H4 (cell line): ENCODE data around the gene HTR3D. TPM values are rescaled to one million over a fixed set of nuclear protein-coding genes. Genes with fewer than 3 reads are reported as not detected.
"Not testable (repeated sequence)": the region's sequence is repeated elsewhere in the genome, so short reads cannot be mapped to it uniquely, and the experiment has no call there.

Experiments
- DNase-seq: peaks from one replicate; pipeline ENCODE4 v3.0.0-alpha.2; 2015; ENCODE audit warnings: low spot score
- total RNA-seq: library from RNA; depleted of rRNA; stranded (reverse); fragments of >200 nt; shearing (Covaris generic); gene quantifications from 2 replicates; pipeline ENCODE4 v1.2.3, GENCODE V29; 2014

The HTR3D gene
- total RNA-seq, 1 experiment from 2014 or later: not detected

GRCh38 chr3:184016169-184016570 is 15.4 kb upstream of the HTR3D start:
- no peak for DNase-seq

GRCh38 chr3:184016811-184017671 is 14.5 kb upstream of the HTR3D start:
- peak; percentile 20 for DNase-seq

GRCh38 chr3:184017672-184018423 is 13.7 kb upstream of the HTR3D start, which contains the start of gene ABCC5:
Gene ABCC5 (minus strand): TSS chr3:184017884. CDS start chr3:184014392, 3,492 bp downstream.
- peak; percentile 93 for DNase-seq

GRCh38 chr3:184018424-184018973 is 13.0 kb upstream of the HTR3D start:
- no peak for DNase-seq

DNA sequence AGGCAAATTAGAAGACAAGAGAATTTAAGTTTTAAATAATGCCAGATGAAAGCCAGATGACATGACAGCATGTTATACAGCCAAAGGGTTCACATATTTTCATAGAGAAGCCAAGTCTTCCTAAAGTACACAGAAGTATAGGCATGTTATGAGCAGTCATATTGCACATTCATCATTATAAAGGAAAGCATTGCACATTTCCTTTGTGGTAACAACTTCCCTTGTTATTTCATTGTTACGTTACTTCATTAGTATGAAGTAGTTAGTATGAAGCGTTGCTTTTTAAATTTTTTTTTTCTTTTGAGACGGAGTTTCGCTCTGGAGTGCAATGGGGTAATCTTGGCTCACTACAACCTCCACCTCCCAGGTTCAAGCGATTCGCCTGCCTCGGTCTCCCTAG is 9.2 kb upstream of the HTR3D start:
- no peak for DNase-seq

DNA sequence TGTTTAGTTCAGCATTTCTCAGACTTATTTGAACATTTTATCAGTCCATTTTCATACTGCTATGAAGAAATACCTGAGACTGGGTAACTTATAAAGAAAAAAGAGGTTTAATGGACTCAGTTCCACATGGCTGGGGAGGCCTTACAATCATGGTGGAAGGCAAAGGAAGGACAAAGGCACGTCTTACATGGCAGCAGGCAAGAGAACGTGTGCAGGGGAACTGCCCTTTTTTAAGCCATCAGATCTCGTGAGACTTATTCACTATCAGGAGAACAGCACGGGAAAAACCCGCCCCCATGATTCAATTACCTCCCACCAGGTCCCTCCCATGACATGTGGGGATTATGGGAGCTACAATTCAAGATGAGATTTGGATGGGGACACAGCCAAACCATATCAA is 6.3 kb upstream of the HTR3D start:
- not testable (repeated sequence) for DNase-seq

DNA sequence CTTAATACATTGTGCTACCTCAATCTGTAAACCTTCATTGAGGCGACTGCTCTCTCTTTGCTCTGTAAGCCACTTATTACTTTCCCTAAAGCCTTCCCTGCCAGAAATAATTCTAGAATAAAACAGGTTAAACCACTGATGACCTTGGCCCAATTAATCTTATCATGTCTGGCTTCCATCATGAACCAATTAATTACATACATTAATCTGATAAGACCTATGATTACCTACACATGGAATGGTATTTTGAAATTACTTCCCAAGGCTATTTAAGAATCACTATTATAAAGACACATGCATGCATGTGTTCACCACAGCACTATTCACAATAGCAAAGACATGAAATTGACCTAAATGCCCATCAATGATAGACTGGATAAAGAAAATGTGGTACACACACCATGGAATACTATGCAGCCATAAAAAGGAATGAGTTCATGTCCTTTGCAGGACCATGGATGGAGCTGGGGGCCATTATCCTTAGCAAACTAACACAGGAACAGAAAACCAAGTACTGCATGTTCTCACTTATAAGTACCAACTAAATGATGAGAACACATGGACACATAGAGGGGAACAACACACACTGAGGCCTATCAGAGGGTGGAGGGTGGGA is 3.2 kb upstream of the HTR3D start:
- DNase-seq: not testable (repeated sequence)

GRCh38 chr3:184029443-184029842 is 2.1 kb upstream of the HTR3D start:
- DNase-seq: no peak

DNA sequence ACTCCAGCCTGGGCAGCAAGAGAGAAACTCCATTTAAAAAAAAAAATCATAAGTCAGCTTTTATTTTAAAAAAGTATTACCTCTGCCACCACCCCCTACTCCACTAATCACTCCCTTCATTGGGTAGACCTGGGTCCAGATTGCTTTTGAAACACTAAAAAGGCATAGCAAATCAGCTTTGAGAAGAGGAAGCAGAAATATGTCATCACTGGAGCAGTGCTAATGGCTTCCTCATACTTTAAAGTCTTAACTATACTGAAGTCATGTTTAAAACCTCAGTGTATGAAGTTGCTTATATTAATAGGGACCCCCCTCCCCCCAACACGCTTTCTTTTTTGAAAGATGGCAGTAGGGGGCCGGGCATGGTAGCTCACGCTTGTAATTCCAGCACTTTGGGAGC is 1.0 kb upstream of the HTR3D start:
- no peak for DNase-seq

- no peak for DNase-seq
Observed at GRCh38 chr3:184037816-184038215, 6.3 kb downstream of the HTR3D start.

GRCh38 chr3:184038307-184038706 is 6.8 kb downstream of the HTR3D start:
- not testable (repeated sequence) for DNase-seq

DNA sequence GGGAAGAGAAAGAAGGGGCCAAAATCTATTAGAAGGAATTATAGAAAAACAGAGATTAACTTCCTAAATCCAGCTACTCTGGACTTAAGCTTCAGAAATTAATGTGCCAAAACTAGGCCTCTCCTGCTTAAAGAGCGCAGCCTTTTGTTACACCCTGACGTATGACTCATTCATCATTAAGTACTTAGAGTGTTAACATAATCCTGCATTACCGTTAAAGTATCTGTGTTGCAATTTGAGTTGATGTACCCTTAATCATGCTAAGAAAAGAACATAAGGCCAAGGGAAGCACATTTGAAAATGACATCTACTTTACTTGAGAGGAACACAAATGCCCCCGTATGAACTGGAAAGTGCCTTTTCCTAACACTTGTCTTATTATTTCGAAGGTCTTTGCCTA is 7.9 kb downstream of the HTR3D start:
- DNase-seq: no peak

GRCh38 chr3:184040010-184040409 is 8.5 kb downstream of the HTR3D start:
- peak; percentile 36 for DNase-seq

DNA sequence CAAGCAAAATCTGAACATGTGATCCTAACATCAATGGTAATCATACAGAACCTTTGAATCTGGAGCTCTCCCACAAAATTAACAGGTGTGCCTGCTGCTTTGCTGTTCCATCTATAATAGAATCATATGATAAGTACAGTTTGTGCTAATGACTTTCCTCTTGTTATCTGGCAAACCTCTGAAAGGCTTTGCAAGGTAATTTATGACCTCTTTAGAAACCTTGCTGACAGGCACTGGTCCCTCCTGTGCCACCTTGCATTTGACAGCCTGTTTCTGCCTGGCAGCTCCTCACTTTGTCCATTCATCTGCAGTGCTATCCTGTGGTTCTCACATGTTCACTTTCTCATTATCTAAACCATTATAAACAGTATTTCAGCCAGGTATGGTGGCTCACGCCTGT is 11.1 kb downstream of the HTR3D start:
- no peak for DNase-seq

DNA sequence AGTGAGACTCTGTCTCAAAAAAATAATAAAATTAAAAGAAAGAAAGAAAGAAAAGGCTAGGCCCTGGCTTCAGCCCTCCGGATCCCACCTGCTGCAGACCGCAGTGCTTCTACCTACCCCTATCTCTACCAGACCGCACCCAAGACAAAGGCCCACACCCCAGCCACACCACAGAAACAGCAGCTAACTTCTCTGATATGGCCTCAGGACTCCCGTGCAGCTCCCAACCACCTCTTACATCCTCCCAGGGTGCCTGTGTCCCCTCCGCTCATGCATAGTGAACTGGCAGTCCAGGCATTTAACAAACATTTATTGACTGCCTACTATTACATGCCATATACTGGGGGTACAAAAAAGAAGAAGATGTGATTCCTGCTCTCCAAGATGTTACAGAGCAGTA is 14.5 kb downstream of the HTR3D start:
- DNase-seq: no peak

- DNase-seq: no peak
Observed at GRCh38 chr3:184050217-184050847, 18.8 kb downstream of the HTR3D start.

DNA sequence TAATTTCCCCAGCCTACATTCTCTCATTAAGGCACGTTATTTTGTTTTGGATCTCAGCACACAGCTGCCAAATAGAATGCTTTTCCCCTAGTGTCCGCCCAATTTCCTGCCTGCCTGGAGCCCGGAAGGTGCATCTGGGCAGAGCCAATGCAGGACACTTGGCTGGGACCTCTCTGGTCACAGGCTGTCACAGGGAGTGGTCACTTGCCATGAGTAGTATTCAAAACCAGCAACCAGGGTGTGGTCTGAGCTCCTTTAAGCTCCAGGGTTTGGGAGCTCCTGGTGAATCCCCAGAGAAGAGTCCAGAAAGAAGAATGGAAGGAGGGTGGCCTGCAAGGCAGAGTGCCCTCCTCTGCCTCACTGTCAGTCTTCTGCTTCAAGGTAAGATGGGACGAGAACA is 21.2 kb downstream of the HTR3D start, which contains the start of gene HTR3C:
Gene HTR3C (plus strand): TSS at position 281 of the 400 bp plus-strand sequence. CDS start 34 bp downstream, at position 315.
- no peak for DNase-seq

GRCh38 chr3:184058029-184058428 is 26.5 kb downstream of the HTR3D start:
- no peak for DNase-seq

DNA sequence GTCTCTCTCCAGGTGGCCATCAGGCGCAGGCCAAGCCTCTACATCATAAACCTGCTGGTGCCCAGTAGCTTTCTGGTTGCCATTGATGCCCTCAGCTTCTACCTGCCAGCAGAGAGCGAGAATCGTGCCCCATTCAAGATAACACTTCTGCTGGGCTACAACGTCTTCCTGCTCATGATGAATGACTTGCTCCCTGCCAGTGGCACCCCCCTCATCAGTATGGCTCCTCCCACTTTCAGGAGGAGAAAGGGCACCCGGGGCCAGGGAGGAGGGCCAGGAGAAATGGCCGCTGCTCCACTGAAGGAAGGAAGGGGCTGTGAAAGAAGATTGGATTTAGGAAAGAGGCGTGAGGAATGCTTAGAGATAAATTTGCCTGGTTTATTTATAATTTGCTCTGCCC is 27.9 kb downstream of the HTR3D start:
- DNase-seq: no peak

GRCh38 chr3:184062637-184063036 is 31.1 kb downstream of the HTR3D start:
- no peak for DNase-seq

GRCh38 chr3:184066211-184066610 is 34.7 kb downstream of the HTR3D start:
- DNase-seq: no peak
